Measurements from ENCODE around the gene BOD1L1.

BOD1L1 gene

DNA sequence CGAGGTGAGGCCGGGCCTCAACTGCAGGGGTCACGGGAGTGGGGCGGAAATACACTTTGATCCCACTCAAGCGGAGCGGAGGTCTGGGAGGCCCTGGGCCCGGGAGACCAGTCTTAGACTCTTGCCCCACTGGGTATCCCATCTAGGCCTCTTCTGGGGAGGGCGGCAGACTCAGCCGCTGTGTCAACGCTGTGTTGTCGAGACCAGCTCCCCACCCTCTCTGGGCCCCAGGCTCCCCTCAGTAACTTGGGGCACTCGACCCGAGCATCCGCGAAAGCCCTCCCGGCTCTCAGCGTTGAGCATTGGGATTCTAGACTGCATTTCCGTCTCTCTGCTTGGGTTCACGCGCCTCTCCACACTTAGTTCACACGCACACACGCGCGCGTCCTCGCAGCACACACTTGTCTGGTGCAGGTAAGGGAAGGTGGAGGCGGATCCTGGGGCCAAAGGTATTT lies 84.9 kb downstream of the BOD1L1 start:
- no peak for TF ChIP-seq ZNF274 (IDR thresholded peaks at IDR 0.05; ENCODE audit: low read depth, low read length)
- H3K4me3 ChIP-seq (ENCODE audit: low read length) = no peak overlapping the region

GRCh38 chr4:13541720-13542576 lies 85.6 kb downstream of the BOD1L1 start:
- no peak for TF ChIP-seq ZNF274 (IDR thresholded peaks at IDR 0.05; ENCODE audit: low read depth, low read length)
- no peak overlapping the region for H3K4me3 ChIP-seq (ENCODE audit: low read length)

DNA sequence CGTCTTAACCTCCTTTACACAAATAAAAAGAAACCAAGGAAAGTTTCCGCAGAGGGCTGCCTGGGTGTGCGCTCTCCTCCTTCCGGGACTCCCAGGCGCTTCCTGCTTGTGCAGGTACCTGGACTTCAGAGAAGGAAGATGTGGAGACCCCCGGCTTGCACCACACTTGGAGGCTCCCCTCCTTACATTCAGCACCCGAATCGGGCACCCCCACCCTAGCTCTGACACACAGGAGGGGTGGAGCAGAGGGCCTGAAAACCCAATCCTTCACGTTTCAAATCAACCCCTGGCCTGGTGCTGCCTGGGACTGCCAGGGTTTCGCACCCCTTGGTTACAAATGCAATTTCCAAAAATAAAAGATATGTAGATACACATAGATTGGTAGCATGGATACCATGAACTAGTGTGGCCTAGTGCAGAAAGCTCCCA lies 86.3 kb downstream of the BOD1L1 start:
- TF ChIP-seq ZNF274 (IDR thresholded peaks at IDR 0.05; ENCODE audit: low read depth, low read length) = no peak
- H3K4me3 ChIP-seq (ENCODE audit: low read length) = no peak overlapping the region

GRCh38 chr4:13540446-13541175 lies 86.9 kb downstream of the BOD1L1 start:
- no peak for TF ChIP-seq ZNF274 (IDR thresholded peaks at IDR 0.05; ENCODE audit: low read depth, low read length)
- no peak overlapping the region for H3K4me3 ChIP-seq (ENCODE audit: low read length)

DNA sequence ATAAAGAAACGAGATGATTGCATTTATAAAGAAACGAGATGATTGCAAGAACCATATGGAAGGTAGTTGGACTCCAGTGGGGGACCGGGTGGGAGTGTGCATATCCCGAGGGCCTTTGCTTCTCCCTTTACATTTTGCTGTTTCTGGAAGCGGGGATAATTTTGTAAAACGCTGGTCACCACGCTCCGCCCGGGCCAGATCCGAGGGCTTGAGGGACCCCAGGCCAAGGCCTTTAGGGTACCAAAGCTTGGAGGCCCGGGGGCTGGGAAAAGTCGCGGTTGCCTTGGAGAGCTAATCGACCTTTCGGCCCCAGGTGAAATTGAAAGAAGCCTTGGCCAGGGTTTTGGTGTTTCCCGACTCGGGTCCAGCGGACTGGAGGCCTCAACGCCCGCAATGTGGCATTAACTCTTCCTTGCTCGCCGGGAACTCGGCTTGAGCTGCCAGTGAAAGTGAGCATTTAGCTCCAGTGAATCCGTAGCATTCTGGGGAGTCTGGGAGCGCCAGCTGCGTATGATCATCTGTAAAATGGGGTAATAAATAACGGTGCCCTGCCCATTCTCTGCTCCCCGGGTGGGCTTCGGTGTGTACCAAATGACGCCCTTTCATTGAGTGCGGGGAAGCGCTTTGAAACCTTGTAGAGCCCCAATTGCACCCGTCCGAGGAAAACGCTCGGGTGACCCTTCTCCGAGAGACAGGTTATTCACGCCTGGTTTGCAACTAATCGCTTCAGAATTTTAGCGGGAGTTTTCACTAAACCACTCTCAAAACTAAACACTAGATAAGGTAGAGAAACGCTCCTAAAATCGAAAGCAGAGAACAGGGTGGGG lies 87.7 kb downstream of the BOD1L1 start:
- no peak for TF ChIP-seq ZNF274 (IDR thresholded peaks at IDR 0.05; ENCODE audit: low read depth, low read length)
- no peak overlapping the region for H3K4me3 ChIP-seq (ENCODE audit: low read length)

GRCh38 chr4:13539047-13539618 lies 88.4 kb downstream of the BOD1L1 start:
- no peak for TF ChIP-seq ZNF274 (IDR thresholded peaks at IDR 0.05; ENCODE audit: low read depth, low read length)
- H3K4me3 ChIP-seq (ENCODE audit: low read length) = no peak overlapping the region

DNA sequence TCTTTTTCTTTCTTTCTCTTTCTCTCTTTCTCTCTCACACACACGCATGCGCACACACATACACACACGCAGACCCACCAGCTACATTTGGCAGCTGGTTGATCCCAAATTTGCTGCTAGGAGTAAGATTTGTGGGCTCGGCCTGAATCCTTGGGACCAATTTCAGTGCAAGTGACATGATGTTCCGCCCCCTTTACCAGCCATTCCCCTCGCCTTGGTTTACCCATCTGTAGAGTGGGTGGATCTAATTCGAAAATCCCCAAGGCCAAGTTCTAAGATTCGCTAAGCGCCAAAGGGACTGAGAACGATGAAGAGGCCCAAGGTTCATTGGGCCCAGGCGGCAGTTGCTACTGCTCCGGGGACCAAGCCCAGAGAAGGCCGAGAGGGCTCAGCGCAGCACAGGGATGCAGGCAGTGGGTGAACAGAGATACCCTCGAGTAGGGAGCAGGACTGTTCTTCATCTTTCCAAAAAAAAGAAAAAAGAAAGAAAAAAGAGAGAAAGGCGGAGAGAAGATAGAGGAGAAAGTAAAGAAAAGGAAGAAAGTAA lies 89.0 kb downstream of the BOD1L1 start:
- no peak for TF ChIP-seq ZNF274 (IDR thresholded peaks at IDR 0.05; ENCODE audit: low read depth, low read length)
- H3K4me3 ChIP-seq (ENCODE audit: low read length) = no peak overlapping the region

GRCh38 chr4:13537832-13538177 lies 89.7 kb downstream of the BOD1L1 start:
- H3K4me3 ChIP-seq (ENCODE audit: low read length) = no peak overlapping the region
- TF ChIP-seq ZNF274 (IDR thresholded peaks at IDR 0.05; ENCODE audit: low read depth, low read length) = no peak

GRCh38 chr4:13537011-13537831 lies 90.3 kb downstream of the BOD1L1 start:
- TF ChIP-seq ZNF274 (IDR thresholded peaks at IDR 0.05; ENCODE audit: low read depth, low read length) = no peak

DNA sequence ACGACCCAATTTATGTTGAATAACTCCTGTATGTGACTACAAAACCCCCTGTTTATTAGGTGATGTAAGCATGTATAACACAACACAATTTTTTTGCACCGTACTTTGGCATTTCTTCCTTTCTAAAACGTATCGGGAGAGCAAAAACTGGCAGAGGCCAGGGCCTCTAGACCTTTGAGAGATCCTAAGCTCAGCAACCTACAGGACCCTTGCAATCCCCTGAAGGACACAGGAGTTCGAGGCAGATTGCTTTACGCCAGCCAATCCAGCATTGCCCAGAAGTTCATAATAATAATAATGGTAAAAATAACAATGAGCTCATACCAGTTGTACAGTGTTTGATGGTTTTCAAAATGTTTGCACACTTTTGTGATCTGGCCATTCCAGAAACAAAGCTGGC lies 90.9 kb downstream of the BOD1L1 start:
- no peak for TF ChIP-seq ZNF274 (IDR thresholded peaks at IDR 0.05; ENCODE audit: low read depth, low read length)
- H3K4me3 ChIP-seq (ENCODE audit: low read length) = no peak overlapping the region

More at GRCh38 chr4:13537011-13537831, 90.3 kb downstream of the BOD1L1 start:
- no peak overlapping the region for H3K4me3 ChIP-seq (ENCODE audit: low read length)

DNA sequence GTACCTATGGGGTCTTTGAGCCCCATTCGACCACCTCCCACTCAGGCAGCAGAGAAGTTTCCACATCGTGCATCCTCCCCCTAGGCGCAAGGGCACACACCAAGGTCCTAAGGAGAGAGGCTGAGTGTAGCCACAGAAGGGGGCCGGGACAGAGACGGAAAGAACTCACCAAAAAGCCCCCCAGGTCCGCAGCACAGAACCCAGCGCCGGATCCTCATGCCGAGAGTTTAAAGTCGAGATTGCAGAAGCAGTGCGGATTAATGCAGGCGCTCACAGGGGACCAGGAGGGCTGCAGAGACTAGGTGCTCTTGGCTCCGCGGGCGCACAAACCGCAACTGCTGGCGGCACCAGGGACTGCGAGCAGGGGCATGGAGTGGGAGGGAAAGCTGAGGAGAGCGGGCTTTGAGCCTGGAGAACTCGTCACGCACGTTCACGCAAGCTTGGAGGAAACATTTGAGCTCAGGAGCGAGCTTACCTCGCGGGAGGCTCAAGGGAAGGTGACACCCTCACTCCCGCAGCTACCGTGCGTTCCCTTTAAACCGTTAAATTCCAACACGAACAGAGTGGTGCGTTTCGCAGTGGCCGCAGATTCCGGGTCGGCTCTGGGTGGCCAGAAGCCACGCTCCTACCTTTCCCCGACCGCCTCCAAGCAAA lies 91.7 kb downstream of the BOD1L1 start:
- TF ChIP-seq ZNF274 (IDR thresholded peaks at IDR 0.05; ENCODE audit: low read depth, low read length) = no peak
- no peak overlapping the region for H3K4me3 ChIP-seq (ENCODE audit: low read length)

GRCh38 chr4:13535118-13535517 lies 92.4 kb downstream of the BOD1L1 start:
- H3K4me3 ChIP-seq (ENCODE audit: low read length) = no peak overlapping the region
- TF ChIP-seq ZNF274 (IDR thresholded peaks at IDR 0.05; ENCODE audit: low read depth, low read length) = no peak

Measured in GM08714 (cell line).